Activated B cell treated with CpG ODN at 0.5 μM for 24 hours (primary cell): ENCODE results near the gene GAREM1. TPM values are rescaled to one million over a fixed set of nuclear protein-coding genes. Genes with fewer than 3 reads are reported as not detected.

Experiments
- ATAC-seq: fragments of 200-7000 bp; cut with Tn5 transposase; one replicate; pipeline ENCODE4 v1.10.0; 2021; ENCODE audit warnings: low read depth, mild to moderate bottlenecking, moderate library complexity
- CTCF ChIA-PET: fragments of 350-600 bp; sonication (Branson Sonifier 250); formaldehyde crosslinking; loops from one replicate; lab custom pipeline; 2021; ENCODE audit warnings: antibody characterized with exemption; lab: Charles Lee
- POLR2A ChIA-PET: fragments of 350-600 bp; sonication (Branson Sonifier 250); formaldehyde crosslinking; loops from one replicate; lab custom pipeline; 2021; ENCODE audit warnings: antibody characterized with exemption; lab: Charles Lee
- DNase-seq: peaks from one replicate; pipeline ENCODE4 v3.0.0; 2022
- H3K27ac Mint-ChIP-seq: one replicate; pipeline ENCODE4 v1.8.0; 2020; ENCODE audit warnings: mixed read lengths
- H3K27me3 Mint-ChIP-seq: one replicate; pipeline ENCODE4 v1.8.0; 2021; ENCODE audit warnings: mixed read lengths
- H3K36me3 Mint-ChIP-seq: one replicate; pipeline ENCODE4 v1.8.0; 2021; ENCODE audit warnings: low read depth, mixed read lengths
- H3K4me1 Mint-ChIP-seq: one replicate; pipeline ENCODE4 v1.8.0; 2021; ENCODE audit warnings: mixed read lengths
- H3K4me3 Mint-ChIP-seq: one replicate; pipeline ENCODE4 v1.8.0; 2020; ENCODE audit warnings: mild to moderate bottlenecking, mixed read lengths
- H3K9me3 Mint-ChIP-seq: one replicate; pipeline ENCODE4 v1.8.0; 2020; ENCODE audit warnings: mixed read lengths
- CTCF ChIP-seq: fragments of 200-600 bp; IDR thresholded peaks from one replicate; pipeline ENCODE4 v1.8.0; 2022; ENCODE audit warnings: antibody characterized with exemption, mild to moderate bottlenecking
- intact Hi-C: fragments of 100-400 bp; cut with micrococcal nuclease; formaldehyde crosslinking; loops from one replicate; pipeline ENCODE4 v1.15.1; 2024
- total RNA-seq: library from RNA; stranded (reverse); gene quantifications from 2 replicates; pipeline ENCODE4 v1.2.3, GENCODE V29; 2022

GAREM1 gene
- total RNA-seq, 1 donor from 2014 or later = not detected

- DNase-seq (no peak), ATAC-seq (no peak)
- CTCF ChIA-PET = no interaction called here
- POLR2A ChIA-PET = no interaction called here
- Mint-ChIP-seq H3K36me3 (no peaks in the 10 kb centered on the region), H3K9me3 (no peaks in the 10 kb centered on the region), H3K4me3 (no peak overlapping the region), H3K4me1 (no peaks in the 10 kb centered on the region), H3K27me3 (peaks cover 2% of the 10 kb centered on the region), H3K27ac (no peak overlapping the region)
- no peak for TF ChIP-seq CTCF
- intact Hi-C loops = no loop called here
Measured at GRCh38 chr18:32368170-32368569, 102.5 kb downstream of the GAREM1 start.

GRCh38 chr18:32366586-32367538 lies 103.8 kb downstream of the GAREM1 start:
- intact Hi-C loops = no loop called here
- ChIA-PET POLR2A (no interaction called here), CTCF (no interaction called here)
- H3K4me1 Mint-ChIP-seq = no peaks in the 10 kb centered on the region
- no peak overlapping the region for H3K27ac Mint-ChIP-seq
- no peaks in the 10 kb centered on the region for H3K36me3 Mint-ChIP-seq
- H3K4me3 Mint-ChIP-seq = no peak overlapping the region
- no peaks in the 10 kb centered on the region for H3K9me3 Mint-ChIP-seq
- no peak for TF ChIP-seq CTCF
- ATAC-seq (no peak), DNase-seq (no peak)
- peaks cover 2% of the 10 kb centered on the region for H3K27me3 Mint-ChIP-seq

- Mint-ChIP-seq H3K4me1 (no peaks in the 10 kb centered on the region), H3K9me3 (no peaks in the 10 kb centered on the region), H3K27ac (no peak overlapping the region), H3K4me3 (no peak overlapping the region), H3K27me3 (no peaks in the 10 kb centered on the region), H3K36me3 (no peaks in the 10 kb centered on the region)
- no peak for TF ChIP-seq CTCF
- ChIA-PET POLR2A (no interaction called here), CTCF (no interaction called here)
- intact Hi-C loops = no loop called here
- DNase-seq = no peak
- ATAC-seq = no peak
Measured at GRCh38 chr18:32362484-32362883, 108.2 kb downstream of the GAREM1 start.

- no peak for TF ChIP-seq CTCF
- CTCF ChIA-PET = no interaction called here
- H3K4me1 Mint-ChIP-seq = no peaks in the 10 kb centered on the region
Measured at GRCh38 chr18:32360682-32361345, 109.9 kb downstream of the GAREM1 start.

GRCh38 chr18:32358529-32358928 lies 112.2 kb downstream of the GAREM1 start:
- ChIA-PET POLR2A (no interaction called here), CTCF (no interaction called here)
- no peak overlapping the region for H3K4me3 Mint-ChIP-seq
- H3K4me1 Mint-ChIP-seq = no peaks in the 10 kb centered on the region
- ATAC-seq = no peak
- peaks cover 2% of the 10 kb centered on the region for H3K27me3 Mint-ChIP-seq
- intact Hi-C loops = no loop called here
- no peaks in the 10 kb centered on the region for H3K36me3 Mint-ChIP-seq
- no peak for TF ChIP-seq CTCF
- no peak for DNase-seq
- H3K27ac Mint-ChIP-seq = no peak overlapping the region
- no peaks in the 10 kb centered on the region for H3K9me3 Mint-ChIP-seq

More at GRCh38 chr18:32360682-32361345, 109.9 kb downstream of the GAREM1 start:
- DNase-seq = no peak
- ATAC-seq = no peak
- POLR2A ChIA-PET = no interaction called here
- H3K9me3 Mint-ChIP-seq = no peaks in the 10 kb centered on the region
- H3K27ac Mint-ChIP-seq = no peak overlapping the region
- intact Hi-C loops = no loop called here
- no peaks in the 10 kb centered on the region for H3K27me3 Mint-ChIP-seq
- no peak overlapping the region for H3K4me3 Mint-ChIP-seq
- no peaks in the 10 kb centered on the region for H3K36me3 Mint-ChIP-seq
